ENCODE results near the gene LLGL1.

LLGL1 gene

DNA sequence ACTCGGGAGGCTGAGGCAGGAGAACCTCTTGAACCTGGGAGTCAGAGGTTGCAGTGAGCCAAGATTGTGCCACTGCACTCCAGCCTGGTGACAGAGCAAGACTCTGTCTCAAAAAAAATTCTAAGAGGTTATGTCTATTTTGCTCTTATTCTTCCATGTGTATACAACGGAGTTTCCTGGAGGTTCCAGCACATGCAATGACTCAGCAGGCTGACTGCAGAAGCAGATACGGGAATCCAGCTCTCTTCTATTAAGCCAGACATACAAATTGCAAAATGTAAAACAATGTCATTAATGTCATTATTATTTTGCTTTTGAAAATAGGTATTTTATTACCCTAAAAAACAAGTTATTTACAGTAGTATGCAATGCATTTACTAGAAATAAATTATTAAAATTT, 53.4 kb downstream of the LLGL1 start:
- no peak for DNase-seq

DNA sequence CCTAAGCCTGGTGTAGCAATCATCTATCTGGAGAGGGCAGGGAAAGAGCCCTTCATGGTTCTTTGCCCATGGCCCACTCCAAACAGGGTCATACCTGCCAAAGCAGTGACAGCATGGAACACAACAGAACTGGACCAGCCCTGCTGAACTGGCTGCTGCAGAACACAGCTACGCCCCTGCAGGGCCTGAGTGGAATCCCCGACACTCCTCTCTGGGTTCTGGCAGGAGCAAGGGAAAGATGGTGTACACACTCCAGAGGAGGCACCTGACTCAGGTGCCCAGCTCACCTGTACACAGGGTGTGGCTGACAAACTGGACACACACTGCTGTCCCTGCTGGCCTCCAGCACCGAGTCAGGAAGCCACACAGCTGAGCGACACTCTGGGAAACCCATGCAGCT, 54.8 kb downstream of the LLGL1 start:
- no peak for DNase-seq

DNA sequence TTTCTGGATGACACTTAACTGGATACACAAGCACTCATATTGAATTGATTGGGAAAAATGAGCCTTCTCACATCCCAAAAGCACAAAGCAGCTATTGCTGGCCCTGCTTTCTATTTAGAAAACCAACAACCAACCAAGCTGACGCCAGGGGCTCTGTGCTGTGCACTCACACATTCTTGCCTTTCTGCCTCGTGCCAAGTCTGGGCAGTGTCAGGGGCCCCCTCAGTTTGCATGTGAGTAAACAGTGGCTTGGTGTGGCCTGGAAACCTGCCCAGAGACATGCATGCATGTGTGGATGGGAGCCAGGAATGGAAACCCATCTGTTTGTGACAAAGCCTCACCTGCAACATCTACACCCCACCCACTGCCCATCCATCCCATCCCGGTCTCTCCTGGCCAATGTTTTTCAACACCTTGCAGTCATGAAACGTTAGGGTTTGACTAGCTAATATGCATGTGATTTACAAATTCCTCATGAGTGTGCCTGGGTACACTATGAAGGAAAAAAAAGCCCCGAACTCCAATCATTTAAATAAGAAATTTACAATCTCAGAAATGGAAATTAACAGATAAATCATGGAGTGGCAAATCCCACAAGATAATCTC, 55.4 kb downstream of the LLGL1 start:
- no peak for DNase-seq

DNA sequence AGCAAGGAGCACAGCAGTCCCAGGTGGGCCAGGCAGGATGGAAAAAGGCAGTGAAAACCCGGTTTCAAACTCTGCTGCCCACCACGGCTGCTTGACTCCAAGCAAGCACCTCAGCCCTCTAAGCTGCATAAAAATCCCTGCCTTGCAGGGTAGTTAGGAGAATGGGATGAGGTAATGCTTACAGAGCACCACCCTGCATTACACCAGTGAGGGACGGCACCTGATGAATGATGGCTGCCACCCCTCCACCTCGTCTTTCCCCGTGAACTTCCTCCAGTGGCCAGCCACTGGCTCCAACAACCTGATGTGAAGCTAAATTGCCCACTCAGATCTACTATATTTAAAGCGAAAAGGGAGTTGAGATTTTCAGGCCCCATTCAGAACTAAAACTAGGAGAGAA, 56.4 kb downstream of the LLGL1 start:
- DNase-seq: no peak

- DNase-seq: no peak
Measured at GRCh38 chr17:18285296-18285695, 59.9 kb downstream of the LLGL1 start.

GRCh38 chr17:18291718-18292540, 66.5 kb downstream of the LLGL1 start:
- DNase-seq: no peak

Measured in CD4-positive, alpha-beta T cell treated with Interferon gamma for 1 hour (primary cell).